ENCODE measurements around the gene ACACA. TPM values are rescaled to one million over a fixed set of nuclear protein-coding genes. Genes with fewer than 3 reads are reported as not detected.
A peak's percentile ranks its signal among the peaks of the same experiment; 100 is the strongest.
"Not testable (repeated sequence)": the region's sequence is repeated elsewhere in the genome, so short reads cannot be mapped to it uniquely, and the experiment has no call there.

Gene ACACA
- polyA plus RNA-seq, 1 donor, result 39.9 TPM

- no peak for DNase-seq
Observed at GRCh38 chr17:37098910-37099664, 307.5 kb downstream of the ACACA start.

DNA sequence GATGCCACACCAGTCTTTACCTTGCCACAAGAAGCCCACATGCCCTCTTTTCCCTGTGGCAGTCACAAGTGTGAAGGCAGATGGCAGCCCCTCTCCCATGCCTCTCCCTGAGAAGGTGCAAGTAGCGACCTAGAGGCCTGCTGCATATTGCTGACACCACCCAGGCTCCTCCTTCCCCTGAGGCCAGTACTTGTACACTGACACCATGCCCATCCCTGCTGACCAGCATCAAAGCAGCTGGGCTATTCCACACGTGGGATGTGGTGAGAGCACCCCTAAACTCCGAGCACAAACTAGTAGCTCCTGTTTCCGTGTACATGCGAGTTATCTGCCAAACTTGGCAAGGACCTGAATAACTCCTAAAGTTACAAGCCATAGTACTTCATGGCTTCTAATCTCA is 308.5 kb downstream of the ACACA start:
- DNase-seq, result no peak

DNA sequence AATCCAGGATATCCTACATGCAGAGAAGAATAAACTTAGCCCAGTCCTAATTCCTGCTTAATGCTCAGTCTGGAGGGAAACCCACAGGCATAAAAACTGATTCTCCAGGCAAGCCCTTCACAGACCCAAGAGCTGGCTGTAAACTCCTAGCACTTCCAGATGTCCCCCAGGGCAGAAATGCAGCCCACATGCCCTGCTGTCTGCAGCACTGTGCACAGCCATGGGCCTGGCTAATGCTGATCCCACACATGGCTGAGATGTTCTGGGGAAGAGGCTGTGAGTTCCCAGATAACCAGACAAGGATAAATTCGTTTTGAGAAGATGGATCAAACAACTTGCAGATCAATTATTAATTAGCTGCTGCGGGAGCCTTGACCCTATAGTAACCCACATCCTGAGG is 309.5 kb downstream of the ACACA start:
- DNase-seq, result no peak

GRCh38 chr17:37096071-37096470 is 310.6 kb downstream of the ACACA start:
- DNase-seq, result no peak

DNA sequence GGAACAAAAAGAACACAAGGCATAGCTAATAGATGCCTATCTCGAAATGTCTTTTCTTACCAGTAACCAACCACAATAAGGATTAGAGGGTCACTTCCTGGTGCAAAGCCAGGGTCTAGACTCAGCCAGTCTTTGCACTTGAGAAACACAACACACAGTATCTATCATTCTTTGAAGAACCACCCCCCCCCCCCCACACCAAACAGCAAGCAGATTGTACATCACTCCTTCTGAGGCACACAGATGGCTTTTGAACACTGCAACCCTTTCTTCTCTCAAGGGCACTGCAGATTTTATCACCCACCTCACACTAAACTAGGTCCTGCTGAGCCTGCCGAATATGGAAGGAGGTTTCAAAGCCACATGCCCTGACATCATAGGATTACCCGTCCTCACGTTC is 312.2 kb downstream of the ACACA start:
- no peak for DNase-seq

DNA sequence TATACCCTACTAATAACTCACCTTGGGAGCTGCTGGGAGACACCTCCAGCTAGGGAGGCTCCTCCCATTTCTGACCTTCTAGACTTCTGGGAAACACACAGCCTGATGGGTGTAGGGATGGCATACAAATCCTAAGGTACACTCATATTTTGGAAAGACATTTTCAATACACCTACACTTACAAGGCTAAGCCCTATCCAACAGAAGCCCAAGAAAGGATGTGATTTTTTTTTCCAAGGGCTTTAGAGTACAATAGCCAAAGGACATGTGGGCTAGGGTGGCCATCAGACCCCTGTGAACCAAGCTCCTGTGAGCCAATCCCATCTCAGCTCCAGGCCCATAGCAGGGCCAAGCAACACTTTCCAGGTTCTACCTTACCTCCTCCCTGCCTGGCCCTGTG is 313.9 kb downstream of the ACACA start:
- DNase-seq, result no peak

GRCh38 chr17:37092071-37092470 is 314.6 kb downstream of the ACACA start:
- no peak for DNase-seq

GRCh38 chr17:37090941-37091340 is 315.7 kb downstream of the ACACA start:
- DNase-seq, result no peak

DNA sequence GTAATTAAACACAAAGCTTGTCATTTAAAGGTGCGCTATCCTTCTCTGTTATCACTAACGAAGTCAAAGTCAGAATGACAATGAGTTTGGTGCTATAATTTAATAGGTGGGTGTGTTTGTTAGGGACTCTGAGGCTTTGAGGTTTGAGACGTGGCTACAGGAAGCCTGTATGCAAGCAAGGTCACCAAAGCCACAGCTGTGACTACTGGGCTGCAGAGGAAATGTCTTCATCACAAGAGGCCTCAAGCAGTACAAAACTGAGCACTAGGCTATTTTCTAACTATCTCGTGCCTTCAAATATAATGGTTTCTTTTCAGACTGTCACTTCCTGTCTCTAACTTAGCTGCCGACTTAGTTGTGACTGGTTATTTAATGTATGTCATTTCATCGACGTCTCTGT is 316.7 kb downstream of the ACACA start:
- DNase-seq, result no peak

DNA sequence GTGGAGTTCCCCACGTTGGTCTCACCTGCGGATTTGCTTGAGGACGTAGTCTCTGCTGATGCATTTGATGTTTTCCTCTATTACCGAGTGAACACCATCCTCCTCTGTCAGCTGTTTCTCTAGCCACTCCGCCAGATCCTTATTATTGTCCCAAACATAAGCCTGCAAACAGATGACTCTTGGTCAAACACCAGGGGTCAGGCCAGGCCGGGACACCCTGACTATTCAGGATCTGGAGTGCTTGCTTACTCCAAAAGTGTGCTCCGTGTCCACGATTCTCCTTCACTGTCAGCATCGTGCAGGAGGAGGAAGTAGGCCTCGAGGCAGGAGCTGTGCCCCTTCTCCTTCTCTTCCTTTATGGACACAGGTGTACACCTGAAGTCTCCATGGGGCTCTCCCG is 317.7 kb downstream of the ACACA start:
- no peak for DNase-seq

DNA sequence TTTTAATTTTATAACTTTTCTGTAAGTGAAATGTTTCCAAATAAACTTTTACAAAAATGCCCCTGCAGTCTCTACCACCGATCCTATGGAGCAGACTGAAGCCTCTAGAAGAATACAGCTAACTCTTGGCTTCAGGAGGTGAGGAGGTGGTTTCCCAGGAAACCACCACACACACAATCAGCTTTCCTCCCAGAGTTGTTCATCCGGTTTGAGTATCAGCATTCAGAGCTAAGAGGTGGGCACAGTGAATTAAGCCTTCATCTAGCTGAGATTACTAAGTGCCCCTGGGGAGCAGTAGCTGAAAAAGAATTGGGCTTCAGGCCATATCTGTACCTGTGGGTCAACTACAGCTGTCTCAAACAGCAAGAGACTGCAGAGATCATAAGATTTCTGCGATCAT is 318.2 kb downstream of the ACACA start:
- DNase-seq, result peak; percentile 61

DNA sequence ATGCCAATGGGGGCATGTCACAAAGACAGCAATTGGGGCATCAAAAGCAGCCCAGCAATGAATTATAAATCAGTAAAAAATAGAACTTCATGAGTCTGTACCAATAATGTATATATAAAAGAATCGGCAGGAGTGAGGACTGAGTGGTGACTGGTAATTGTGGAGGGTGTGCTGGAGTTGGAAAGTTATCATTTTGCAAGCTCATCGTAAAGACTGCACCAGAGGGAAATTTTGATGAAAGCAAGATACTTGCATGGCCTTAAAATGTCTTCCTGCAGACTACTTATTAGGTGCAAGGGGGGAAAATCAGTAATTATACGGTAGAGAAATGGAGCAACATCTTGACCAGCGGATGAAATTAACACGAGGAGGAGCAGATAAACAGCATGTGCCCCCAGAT is 319.0 kb downstream of the ACACA start:
- DNase-seq, result no peak

DNA sequence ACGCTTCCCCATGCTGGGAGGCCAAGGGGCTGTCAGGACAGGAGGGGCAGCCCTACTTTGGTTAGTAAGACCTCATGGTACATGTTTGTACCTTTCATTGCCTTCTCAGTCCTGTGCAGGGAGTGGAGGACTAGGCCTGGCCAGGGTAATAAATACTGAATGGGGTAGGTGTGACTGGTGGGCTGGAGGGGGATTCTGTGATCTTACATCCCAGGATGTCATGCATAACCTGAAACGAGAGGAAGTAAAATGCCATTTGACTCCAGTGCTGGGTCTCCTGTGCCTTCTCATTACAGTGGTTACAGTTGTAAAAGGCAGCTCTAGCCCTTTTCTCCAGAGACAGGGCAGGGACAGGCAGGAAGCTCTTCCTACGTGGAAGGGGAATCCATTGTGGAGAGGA is 319.7 kb downstream of the ACACA start:
- no peak for DNase-seq

DNA sequence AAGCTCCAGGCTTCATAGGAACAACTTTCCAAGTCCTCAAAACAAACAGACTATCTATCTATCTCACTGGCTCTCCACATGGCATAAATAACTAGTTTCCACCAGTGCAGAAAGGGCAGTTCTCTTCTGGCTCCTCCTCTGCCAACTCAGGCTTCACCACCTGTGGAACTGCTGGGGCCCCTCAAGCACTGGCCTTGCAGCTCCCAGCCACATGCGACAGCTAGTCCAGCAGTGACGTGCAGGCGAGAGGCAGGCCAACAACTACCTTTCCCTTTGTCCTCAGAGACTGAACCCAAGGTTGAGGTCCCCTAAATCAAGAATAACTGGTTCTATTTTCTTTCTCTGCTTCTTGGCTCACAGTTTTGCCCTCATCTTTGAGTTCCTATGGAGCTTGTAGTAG is 320.3 kb downstream of the ACACA start:
- no peak for DNase-seq

- DNase-seq, result no peak
Observed at GRCh38 chr17:37084372-37084771, 322.3 kb downstream of the ACACA start.

- DNase-seq, result no peak
Observed at GRCh38 chr17:37083456-37083855, 323.2 kb downstream of the ACACA start.

DNA sequence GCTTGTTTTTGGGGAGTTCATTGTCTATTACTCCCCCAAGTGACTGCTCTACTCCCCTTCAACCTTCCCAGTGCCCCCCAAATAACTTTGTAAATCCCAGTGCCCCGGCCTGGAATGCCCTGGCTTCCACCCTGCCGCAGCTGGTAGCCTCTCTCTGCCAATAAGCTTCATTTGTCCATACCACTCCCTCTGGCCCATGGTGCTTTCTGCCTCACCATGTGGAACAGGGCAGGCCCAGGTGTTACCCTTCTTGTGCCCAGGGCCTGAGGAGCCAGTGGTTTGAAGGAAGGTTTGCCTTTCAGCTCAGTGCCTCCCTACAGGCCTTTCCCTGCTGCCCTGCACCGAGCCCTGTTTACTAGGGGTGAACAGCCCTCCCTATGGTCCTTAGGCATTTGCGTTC is 323.7 kb downstream of the ACACA start:
- DNase-seq, result no peak

DNA sequence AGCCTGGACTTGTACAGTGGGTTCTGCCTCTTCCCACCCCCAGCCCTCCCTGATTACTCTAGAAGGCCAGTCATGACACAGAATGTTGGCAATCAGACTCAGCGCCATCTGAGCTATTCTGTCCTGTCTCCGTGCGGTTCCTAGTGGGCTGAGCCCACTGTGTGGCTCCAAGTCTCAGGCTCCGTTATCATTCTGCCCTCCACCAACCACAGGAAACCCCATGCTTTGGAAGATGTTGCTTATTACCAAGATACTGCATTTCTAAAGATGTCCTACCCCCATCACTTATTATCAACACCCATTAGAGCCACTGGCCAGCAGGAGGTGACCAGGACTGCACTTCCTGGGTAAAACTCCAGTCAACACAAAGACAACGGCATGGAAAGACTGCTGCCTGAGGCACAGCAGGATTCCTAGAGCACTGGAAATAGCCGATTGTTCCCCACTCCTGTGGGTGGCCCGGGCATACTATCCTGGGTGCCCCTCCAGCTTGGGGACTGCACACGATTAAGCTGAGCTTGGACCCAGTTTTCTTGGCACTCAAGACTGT is 324.2 kb downstream of the ACACA start:
- DNase-seq, result no peak

GRCh38 chr17:37081287-37081686 is 325.3 kb downstream of the ACACA start:
- DNase-seq, result no peak

GRCh38 chr17:37079735-37080134 is 326.9 kb downstream of the ACACA start:
- DNase-seq, result no peak

DNA sequence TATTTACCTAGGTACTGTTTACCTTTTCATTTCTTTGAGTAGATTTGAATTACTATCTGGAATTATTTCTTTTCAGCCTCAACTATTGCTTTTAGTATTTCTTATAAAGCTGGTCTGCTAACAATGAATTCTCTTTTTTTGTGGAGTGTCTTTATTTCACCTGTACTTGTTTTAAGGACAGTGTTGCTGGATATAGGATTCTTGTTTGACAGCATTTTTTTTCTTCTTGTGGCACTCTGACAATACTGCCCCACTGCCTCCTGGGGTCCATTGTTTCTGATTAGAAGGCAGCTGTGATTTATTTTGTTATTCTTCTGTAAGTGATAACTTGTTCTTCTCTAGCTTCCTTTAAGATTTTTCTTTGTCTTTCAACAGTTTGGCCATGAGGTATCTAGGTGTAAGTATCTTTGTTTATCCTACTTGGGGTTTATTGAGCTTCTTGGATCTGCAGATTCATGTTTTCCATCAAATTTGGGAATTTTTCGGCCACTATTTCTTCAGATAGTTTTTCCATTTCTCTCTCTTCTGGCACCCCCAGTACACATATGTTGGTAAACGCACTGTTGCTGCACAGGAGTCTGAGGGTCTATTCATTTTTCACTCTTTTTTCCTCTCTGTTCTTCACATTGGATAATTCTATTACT is 327.4 kb downstream of the ACACA start:
- DNase-seq, result no peak

- not testable (repeated sequence) for DNase-seq
Observed at GRCh38 chr17:37073464-37073863, 333.2 kb downstream of the ACACA start.

DNA sequence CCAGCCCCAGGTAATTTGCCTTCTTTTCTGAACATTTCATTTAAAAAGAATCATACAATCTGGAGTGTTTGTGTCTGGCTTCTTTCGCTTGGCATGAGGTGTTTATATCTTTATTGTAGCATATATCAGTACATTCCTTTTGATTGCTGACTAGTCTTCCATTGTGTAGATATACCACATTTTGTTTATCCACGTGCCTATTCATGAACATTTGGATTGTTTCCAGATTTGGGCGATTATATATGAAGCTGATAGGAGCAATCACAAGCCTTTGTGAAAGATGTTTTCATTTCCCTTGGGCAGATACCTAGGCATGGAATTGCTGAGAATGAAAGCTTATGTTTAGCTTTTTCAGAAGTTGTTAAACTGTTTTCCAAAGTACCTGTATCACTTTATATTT is 337.5 kb downstream of the ACACA start:
- DNase-seq, result no peak

- no peak for DNase-seq
Observed at GRCh38 chr17:37068266-37068665, 338.4 kb downstream of the ACACA start.
